Smooth muscle cell (in vitro differentiated cells): ENCODE data around the gene RBM8A. TPM values are rescaled to one million over a fixed set of nuclear protein-coding genes. Genes with fewer than 3 reads are reported as not detected.
A peak's percentile ranks its signal among the peaks of the same experiment; 100 is the strongest.
"Not testable (repeated sequence)": the region's sequence is repeated elsewhere in the genome, so short reads cannot be mapped to it uniquely, and the experiment has no call there.

Experiments
- DNase-seq: peaks from one replicate; lab custom pipeline; 2025; ENCODE audit not compliant: unreplicated experiment; lab: John Stamatoyannopoulos, UW
- H2AFZ ChIP-seq: fragments of 200-600 bp; sonication (generic); 2 replicates; pipeline ENCODE4 v1.6.0; 2016; ENCODE audit warnings: antibody characterized with exemption, low read depth, mild to moderate bottlenecking
- H3F3A ChIP-seq: fragments of 200-600 bp; sonication (generic); 2 replicates; pipeline ENCODE4 v1.6.0; 2017; ENCODE audit warnings: antibody characterized with exemption, low read depth
- H3K27ac ChIP-seq: fragments of 200-600 bp; sonication (generic); 2 replicates; pipeline ENCODE4 v1.5.1; 2016; ENCODE audit warnings: low read depth, mild to moderate bottlenecking
- H3K27me3 ChIP-seq: fragments of 200-600 bp; sonication (generic); 2 replicates; pipeline ENCODE4 v1.6.1; 2016; ENCODE audit warnings: low read depth, mild to moderate bottlenecking
- H3K36me3 ChIP-seq: fragments of 200-600 bp; sonication (generic); 2 replicates; pipeline ENCODE4 v1.5.1; 2016; ENCODE audit warnings: low read depth
- H3K4me1 ChIP-seq: fragments of 200-600 bp; sonication (generic); 2 replicates; pipeline ENCODE4 v1.5.1; 2016; ENCODE audit warnings: low read depth
- H3K4me2 ChIP-seq: fragments of 200-600 bp; sonication (generic); 2 replicates; pipeline ENCODE4 v1.6.0; 2016; ENCODE audit warnings: mild to moderate bottlenecking
- H3K4me3 ChIP-seq: fragments of 200-600 bp; sonication (generic); 2 replicates; pipeline ENCODE4 v1.5.1; 2016; ENCODE audit warnings: mild to moderate bottlenecking
- H3K79me2 ChIP-seq: fragments of 200-600 bp; sonication (generic); 2 replicates; pipeline ENCODE4 v1.6.0; 2016; ENCODE audit warnings: low read depth, mild to moderate bottlenecking
- H3K9ac ChIP-seq: fragments of 200-600 bp; sonication (generic); 2 replicates; pipeline ENCODE4 v1.6.0; 2016; ENCODE audit warnings: low read depth
- H3K9me3 ChIP-seq: fragments of 200-600 bp; sonication (generic); replicated peaks from 2 replicates; pipeline ENCODE4 v1.5.1; 2016; ENCODE audit warnings: low read depth
- H4K20me1 ChIP-seq: fragments of 200-600 bp; sonication (generic); 2 replicates; pipeline ENCODE4 v1.6.0; 2016; ENCODE audit warnings: low read depth
- WGBS: methylation state at CpG from one replicate; pipeline ENCODE4 v1.1.7; 2016; ENCODE audit warnings: low lambda C conversion rate; 5-methylcytosine and 5-hydroxymethylcytosine counted together
- polyA plus RNA-seq: library from polyadenylated mRNA; unstranded; fragments of >200 nt; fragmentation: Nextera tagmentation; extraction: Ambion mirVana; gene quantifications from 2 replicates; pipeline ENCODE4 v1.2.1, GENCODE V29; 2016
- total RNA-seq: library from RNA; depleted of rRNA; stranded (reverse); fragments of >200 nt; gene quantifications from 2 replicates; pipeline ENCODE4 v1.2.3, GENCODE V29; 2014
- TF ChIP-seq, protein P1 (sequence below): fragments of 200-600 bp; sonication (generic); IDR thresholded peaks from 2 replicates; pipeline ENCODE4 v1.5.1; 2017; ENCODE audit warnings: borderline replicate concordance, mild to moderate bottlenecking, antibody characterized with exemption; ENCODE audit not compliant: insufficient read depth, poor library complexity, severe bottlenecking

RBM8A gene
- total and polyA plus RNA-seq, 2 experiments from 2014 or later, result 143 to 195 TPM

- peaks cover 20% of the 10 kb centered on the region for H3K4me1 ChIP-seq
- no peaks in the 10 kb centered on the region for H3K36me3 ChIP-seq
- TF ChIP-seq, protein P1, sequence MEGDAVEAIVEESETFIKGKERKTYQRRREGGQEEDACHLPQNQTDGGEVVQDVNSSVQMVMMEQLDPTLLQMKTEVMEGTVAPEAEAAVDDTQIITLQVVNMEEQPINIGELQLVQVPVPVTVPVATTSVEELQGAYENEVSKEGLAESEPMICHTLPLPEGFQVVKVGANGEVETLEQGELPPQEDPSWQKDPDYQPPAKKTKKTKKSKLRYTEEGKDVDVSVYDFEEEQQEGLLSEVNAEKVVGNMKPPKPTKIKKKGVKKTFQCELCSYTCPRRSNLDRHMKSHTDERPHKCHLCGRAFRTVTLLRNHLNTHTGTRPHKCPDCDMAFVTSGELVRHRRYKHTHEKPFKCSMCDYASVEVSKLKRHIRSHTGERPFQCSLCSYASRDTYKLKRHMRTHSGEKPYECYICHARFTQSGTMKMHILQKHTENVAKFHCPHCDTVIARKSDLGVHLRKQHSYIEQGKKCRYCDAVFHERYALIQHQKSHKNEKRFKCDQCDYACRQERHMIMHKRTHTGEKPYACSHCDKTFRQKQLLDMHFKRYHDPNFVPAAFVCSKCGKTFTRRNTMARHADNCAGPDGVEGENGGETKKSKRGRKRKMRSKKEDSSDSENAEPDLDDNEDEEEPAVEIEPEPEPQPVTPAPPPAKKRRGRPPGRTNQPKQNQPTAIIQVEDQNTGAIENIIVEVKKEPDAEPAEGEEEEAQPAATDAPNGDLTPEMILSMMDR, result no peak
- H3K4me2 ChIP-seq, result no peak overlapping the region
- H3K79me2 ChIP-seq, result peaks cover 12% of the 10 kb centered on the region
- DNase-seq, result no peak
- H3K9ac ChIP-seq, result no peak overlapping the region
- no peak overlapping the region for H3K27ac ChIP-seq
- H3K27me3 ChIP-seq, result no peaks in the 10 kb centered on the region
- H3K4me3 ChIP-seq, result no peak overlapping the region
- no peak overlapping the region for H2AFZ ChIP-seq
- H3F3A ChIP-seq, result no peaks in the 10 kb centered on the region
- no peaks in the 10 kb centered on the region for H4K20me1 ChIP-seq
- no peaks in the 10 kb centered on the region for H3K9me3 ChIP-seq
- WGBS, result 97% methylated on average over 2 of the region's 2 CpGs
Observed at GRCh38 chr1:145922266-145922665, 5.0 kb downstream of the RBM8A start.

DNA sequence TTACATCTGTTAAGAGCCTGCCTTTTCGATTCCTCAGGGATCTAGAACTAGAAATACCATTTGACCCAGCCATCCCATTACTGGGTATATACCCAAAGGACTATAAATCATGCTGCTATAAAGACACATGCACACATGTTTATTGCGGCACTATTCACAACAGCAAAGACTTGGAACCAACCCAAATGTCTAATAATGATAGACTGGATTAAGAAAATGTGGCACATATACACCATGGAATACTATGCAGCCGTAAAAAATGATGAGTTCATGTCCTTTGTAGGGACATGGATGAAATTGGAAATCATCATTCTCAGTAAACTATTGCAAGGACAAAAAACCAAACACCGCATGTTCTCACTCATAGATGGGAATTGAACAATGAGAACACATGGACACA is 7.0 kb downstream of the RBM8A start:
- not testable (repeated sequence) for DNase-seq, H3K27ac ChIP-seq, H3K27me3 ChIP-seq, H2AFZ ChIP-seq, H3K36me3 ChIP-seq, H3K9ac ChIP-seq, H3F3A ChIP-seq, H3K4me3 ChIP-seq, H3K79me2 ChIP-seq, H4K20me1 ChIP-seq, H3K9me3 ChIP-seq
- 89% methylated on average over 3 of the region's 4 CpGs for WGBS
- H3K4me1 ChIP-seq, result peaks cover 15% of the 10 kb centered on the region
- peak overlapping the region; percentile 89 for H3K4me2 ChIP-seq

GRCh38 chr1:145918992-145919939 is 8.0 kb downstream of the RBM8A start:
- peak overlapping the region; percentile 78 for H3K4me3 ChIP-seq
- peak overlapping the region; percentile 70 for H3K27ac ChIP-seq
- no peaks in the 10 kb centered on the region for H4K20me1 ChIP-seq
- H3K9me3 ChIP-seq, result no peaks in the 10 kb centered on the region
- 8% methylated on average over 33 of the region's 33 CpGs for WGBS
- peaks cover 15% of the 10 kb centered on the region for H3K4me1 ChIP-seq
- TF ChIP-seq, protein P1, result no peak
- peak overlapping the region; percentile 82 for H3K9ac ChIP-seq
- H2AFZ ChIP-seq, result peak overlapping the region; percentile 93
- no peak for DNase-seq
- no peaks in the 10 kb centered on the region for H3F3A ChIP-seq
- H3K4me2 ChIP-seq, result peak overlapping the region; percentile 89
- no peaks in the 10 kb centered on the region for H3K36me3 ChIP-seq
- no peaks in the 10 kb centered on the region for H3K79me2 ChIP-seq
- H3K27me3 ChIP-seq, result no peaks in the 10 kb centered on the region

GRCh38 chr1:145918144-145918991 is 8.9 kb downstream of the RBM8A start, which contains the start of gene PEX11B:
PEX11B (minus strand) TSS chr1:145918717; CDS start chr1:145918688, 29 bp downstream.
- Histone ChIP-seq H3K79me2 (no peaks in the 10 kb centered on the region), H3K4me3 (peak within 1 kb of the TSS; percentile 78), H3K9me3 (no peaks in the 10 kb centered on the region), H3K9ac (peak within 1 kb of the TSS; percentile 82), H3K27me3 (no peaks in the 10 kb centered on the region), H3K27ac (peak within 1 kb of the TSS; percentile 70), H3K4me2 (peak within 1 kb of the TSS; percentile 89), H4K20me1 (no peaks in the 10 kb centered on the region), H3F3A (no peaks in the 10 kb centered on the region), H3K4me1 (peaks cover 15% of the 10 kb centered on the region), H2AFZ (peak within 1 kb of the TSS; percentile 93), H3K36me3 (no peaks in the 10 kb centered on the region)
- TF ChIP-seq, protein P1, result no peak
- 3% methylated on average over 37 of the region's 51 CpGs for whole genome bisulfite sequencing
- peak; percentile 82 for DNase-seq
